Activated CD4-positive, alpha-beta T cell treated with anti-CD3 and anti-CD28 coated beads for 48 hours (primary cell): ENCODE measurements around the gene MDGA2.

ENCODE experiments used
- DNase-seq: peaks from one replicate; pipeline ENCODE4 v3.0.0-alpha.2; 2020

Gene MDGA2

DNA sequence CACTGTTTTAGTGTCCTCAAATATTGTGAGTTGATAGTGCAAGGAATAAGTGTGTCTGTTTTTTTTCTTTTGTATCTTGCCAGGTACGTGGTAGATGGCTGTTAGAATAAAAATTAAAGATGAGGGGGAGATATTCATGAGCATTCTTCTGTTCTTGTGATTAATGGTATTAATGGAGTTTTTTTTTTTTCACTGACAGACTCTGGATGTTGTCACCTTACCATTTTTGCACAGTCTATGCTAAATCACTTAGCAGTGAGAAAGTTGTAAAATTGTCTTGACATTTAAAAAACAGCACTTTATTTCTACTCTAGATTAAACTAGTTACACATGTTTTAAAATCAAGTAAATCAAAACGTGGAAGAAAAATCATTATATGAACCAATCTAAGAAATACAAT lies 204.3 kb downstream of the MDGA2 start:
- no peak for DNase-seq

DNA sequence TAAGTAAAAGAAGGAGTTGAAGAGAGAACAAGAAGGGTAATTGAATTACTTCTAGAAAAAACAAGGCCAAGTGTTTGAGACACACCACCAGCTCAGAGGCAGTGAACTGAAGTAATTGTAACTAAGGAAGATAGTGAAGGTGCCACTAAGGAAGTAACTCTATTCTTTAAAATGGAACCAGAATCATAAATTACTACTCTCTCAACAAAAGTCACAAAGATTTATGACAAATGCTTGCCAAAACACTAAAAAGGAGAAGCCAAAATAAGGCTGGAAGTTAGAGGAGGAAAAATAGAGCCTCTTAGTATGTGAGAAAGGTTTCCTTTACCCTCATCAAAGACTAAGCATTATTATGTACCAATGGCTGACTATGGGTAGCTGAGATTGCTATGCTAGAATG lies 208.5 kb downstream of the MDGA2 start:
- DNase-seq: no peak

DNA sequence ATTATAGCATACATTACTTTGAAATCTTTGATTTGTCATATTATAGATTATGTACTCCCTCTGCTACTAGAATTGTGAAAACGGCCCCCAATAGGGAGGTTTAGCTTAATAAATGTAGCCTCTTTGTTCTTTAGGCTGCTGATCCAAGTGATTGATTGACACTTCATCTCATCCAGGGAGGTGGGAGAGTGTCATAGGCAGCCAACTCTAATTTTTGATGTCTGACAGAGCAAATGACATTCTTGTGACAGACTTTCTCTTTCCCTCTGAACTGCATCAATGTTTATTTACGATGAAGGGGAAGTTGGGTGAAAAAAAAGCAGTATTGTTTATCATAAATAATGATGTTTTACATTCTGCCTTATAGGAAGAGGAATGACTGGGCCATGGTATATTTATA lies 221.4 kb downstream of the MDGA2 start:
- no peak for DNase-seq

DNA sequence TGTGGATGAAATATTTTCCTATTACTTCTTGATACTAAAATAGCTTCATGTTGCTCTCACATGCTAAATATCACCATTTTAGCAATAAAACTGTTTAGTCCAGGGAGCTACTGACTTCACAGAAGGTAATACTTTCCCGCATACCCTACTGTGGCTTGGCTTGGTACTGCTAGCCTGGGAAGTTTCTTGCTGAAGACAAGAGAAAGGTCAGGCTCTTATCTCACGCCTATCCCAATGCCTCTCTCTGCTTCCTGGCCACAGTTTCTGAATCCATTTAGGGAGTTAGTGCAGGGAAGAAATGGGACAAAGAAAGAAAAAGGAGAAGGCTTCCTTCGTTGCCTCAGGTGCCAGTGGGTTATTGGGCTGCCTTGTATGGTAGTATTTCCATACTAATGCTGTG lies 228.3 kb downstream of the MDGA2 start:
- no peak for DNase-seq

DNA sequence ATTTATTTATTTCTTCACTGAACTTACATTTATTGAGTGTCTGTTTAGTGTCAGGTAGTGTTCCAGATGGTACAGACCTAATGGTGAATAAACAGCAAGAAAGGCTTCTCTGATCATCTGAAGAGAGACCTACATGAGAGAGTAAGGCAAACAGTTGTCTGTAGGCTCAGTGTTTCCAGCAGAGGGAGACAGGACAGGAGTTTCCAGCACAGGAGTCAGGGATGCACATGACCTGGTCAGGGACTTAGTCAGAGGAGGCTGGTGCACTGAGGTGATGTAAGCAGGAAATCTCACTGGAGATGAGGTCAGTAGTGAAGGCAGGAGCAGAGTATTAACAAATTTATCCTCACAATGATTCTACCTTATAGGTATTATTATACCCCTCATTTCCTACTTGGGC lies 233.2 kb downstream of the MDGA2 start:
- DNase-seq: no peak

DNA sequence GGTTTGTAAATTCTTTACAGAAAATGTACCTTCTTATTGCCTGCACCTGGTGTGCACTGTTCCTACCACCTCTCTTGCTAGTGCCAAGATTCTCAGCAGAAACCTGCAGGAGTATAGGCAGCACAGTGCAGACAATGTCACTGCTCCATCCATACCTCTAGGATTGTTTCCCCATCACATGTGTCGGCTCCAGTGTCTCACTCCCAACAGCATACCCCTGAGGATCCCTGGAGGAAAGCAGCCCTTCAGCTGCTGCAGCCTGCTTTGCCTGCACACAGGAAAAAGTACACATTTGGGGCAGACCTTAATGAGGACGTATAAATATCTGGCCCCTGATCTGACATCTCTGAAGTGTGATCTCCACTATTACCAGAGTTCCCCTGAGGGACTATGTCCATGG lies 235.5 kb downstream of the MDGA2 start:
- DNase-seq: no peak

DNA sequence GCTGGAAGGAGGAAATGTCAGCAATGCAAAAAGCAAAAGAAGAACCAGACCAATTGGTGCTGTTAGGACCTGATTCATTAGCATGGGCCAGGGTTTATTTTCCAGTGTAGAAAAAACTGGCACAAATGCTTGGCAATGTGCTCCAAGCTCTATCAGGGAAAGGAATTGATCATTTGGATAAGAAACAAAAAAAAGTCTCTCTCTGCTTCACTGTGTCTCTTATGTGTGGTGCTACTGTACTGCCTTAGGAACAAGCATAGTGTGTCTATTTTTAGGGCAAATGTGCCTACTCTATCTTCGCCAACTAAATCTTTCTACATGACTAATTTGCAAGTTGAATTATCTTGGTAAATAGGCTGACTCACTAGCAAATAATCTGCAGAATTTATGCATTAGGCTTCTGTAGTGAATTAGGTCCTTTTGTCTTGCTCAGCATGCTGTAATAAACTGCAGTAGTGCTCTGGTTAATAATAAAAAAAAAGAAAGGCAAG lies 236.7 kb downstream of the MDGA2 start:
- no peak for DNase-seq

DNA sequence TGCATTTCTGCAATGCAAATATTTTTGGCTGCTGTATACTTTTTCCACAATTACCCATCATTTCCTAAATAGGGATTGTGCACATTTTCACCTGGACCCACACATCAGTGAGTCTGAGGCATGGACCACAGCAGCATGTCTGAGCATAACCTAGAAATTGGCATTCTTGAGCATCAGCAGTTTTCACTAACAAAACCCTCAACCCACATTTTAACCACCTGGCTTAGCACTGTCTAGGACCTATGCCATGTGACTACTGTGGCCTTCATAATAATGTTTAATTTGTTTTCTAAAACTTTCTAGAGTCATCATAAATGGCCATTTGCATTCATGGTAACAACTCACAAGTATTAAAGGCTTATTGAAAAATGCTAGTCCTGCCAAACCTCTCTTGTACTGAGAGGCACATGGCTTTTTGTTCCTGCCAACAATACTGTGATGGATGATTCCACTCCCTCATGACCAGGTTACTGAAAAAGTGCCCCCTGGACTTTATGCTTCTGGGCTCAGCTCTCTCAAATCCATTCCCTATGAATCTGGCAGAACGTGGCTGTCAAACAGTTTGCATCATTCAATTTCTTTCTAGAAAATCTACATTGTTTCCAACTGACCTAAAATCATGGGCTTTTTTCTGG lies 240.0 kb downstream of the MDGA2 start:
- no peak for DNase-seq

DNA sequence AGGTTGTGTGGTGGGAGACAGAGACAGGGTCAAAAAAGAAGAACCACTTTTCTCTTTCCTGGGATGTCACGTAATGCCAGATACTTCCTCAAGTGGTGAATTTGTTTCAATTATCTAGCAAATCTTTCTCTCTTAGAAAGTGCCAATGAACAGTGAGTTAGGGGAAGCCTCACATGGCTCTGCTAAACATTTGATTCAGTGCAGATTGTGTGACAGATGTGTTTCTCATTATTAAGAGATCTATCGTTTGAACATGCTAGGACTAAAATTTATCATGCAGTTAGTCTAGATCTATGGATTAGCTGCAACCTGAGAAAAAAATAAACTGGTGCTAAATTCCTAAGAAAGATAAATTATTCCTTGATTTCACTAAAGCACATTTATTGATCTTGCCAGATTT lies 247.8 kb downstream of the MDGA2 start:
- no peak for DNase-seq

DNA sequence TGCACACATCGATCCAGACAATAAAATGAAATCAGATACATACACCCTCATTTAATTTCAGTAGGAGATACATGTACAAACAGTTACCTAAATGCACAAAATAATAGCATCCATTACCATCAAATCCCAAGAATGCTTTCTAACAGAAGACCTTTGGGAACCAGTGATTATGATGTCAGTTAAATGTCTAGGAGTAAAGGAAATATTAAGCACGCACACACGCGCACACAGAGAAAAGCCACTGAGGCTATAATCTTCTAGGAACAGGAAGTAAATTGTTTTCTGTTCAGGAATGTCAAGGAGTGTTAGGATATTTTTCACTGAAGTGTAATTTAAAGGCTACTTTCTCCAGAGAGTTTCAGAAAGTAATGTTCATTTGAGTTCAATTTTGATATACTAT lies 250.1 kb downstream of the MDGA2 start:
- no peak for DNase-seq

DNA sequence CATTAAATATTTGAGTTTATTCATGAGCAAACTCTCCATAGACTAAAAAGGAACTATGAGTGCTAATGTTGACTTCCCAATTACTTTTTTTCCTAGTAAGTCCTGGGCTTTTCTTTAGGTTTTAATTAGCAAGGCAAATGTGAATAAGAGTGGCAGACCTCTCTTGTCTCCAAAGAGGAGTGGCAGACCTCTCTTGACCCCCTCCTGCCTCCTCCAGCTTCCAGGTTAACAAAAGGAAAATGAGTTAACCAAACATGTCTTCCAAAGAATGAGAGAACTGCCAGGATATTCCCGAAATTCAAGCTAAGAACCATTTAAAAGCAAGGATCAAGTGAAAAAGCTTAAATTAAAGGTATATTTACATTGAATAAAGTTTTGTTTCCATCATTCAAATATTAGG lies 253.2 kb downstream of the MDGA2 start:
- no peak for DNase-seq

DNA sequence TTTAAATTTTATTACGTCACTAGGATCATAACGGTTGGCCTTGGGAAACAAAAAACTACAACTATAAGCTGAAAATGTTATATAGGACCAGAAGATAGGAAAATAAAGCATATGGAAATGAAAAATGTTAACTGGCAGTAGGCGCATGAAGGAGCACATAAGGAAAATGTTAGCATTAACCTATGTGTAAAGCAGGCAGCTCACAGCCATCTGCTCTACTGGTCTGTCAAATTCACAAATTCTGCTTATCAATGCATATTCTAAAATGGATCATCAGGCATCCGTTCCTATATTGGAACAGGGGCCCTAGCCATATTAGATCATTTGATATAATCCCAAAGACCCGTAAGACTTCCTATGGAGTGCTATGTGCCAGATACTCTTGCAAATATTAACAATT lies 263.9 kb downstream of the MDGA2 start:
- DNase-seq: no peak

DNA sequence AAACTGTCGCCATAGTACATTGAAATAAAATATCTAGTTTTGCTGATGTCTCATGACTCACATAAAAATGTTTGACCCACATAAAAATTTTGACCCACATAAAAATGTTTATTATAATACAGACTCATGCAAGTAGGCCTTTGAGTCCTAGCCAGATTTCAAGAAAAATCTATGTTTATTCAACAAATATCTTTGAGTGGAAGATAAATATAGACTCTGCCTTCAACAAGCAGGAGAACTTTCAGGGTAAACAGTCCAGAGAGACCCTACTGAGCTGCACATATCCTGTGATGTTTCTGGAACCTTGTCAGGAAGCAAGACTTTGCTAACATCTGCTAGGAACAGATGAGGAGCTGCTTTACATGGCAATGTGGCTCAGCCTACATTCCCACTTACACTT lies 283.1 kb downstream of the MDGA2 start:
- DNase-seq: no peak

DNA sequence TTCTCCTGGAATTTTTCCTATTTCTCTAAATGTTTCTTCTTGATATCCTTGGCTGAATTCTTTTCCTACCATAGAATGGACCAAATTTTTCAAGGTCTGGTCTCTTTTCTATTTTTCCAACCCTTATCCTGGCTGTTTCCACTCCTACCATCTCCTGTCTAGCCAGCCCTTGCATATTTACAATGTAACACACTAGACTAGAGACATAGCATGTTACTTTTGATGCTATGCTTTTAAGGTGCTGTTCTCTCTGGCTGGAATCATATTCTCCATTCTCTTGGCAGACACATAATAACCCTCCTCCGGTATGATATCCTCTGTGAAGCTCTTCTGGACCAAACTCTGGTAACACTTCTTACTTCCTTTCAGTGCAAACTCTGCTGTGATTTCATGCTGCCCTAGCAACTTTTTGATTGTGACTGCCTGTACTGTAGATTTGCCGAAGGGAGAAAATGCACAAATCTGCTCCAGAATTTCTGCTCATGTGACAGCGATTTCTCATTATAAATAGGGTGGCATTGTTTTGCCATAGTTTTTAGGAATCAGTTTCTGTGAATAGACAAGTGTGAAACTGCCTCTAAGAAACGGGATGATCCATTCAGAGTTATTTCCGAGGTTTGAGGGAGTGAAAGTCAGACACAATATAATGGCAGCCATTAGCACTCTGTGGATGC lies 284.4 kb downstream of the MDGA2 start:
- no peak for DNase-seq

DNA sequence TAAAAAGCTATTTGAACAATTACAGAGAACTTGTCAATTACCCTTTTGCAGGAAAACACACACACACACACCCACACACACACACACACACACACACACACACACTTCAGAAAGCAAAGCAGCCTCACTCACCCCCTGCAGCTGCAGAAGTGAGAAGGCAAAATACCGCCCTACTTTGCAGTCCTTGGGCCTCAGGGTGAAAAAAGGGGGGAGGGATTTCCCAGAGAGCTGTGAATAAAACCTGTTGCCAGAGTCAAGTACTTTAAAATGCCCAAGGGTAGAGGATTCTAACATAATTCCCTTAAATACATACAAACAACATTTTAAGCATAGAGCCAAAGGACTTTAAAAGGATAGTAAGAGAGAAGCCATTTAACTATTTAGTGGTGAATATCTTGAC lies 285.9 kb downstream of the MDGA2 start:
- no peak for DNase-seq

DNA sequence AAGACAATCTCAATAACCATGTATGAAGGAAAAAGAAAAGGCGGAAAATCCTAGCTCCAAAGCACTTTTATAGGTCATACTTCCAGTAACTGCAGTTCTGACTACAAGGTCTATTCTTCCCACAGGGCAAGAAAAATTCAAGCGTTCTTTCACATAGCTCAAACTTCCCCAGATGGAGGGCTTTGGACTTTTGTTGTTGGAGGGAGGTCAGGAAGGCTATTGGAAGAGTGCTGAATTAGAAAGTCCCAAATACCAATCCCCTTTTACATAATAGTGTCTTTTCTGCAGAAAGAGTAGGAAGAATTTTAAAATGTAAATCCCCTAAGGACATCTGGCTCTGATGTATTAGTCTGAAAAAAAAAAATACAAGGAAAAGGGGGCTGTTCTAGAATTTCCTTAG lies 309.4 kb downstream of the MDGA2 start:
- no peak for DNase-seq

DNA sequence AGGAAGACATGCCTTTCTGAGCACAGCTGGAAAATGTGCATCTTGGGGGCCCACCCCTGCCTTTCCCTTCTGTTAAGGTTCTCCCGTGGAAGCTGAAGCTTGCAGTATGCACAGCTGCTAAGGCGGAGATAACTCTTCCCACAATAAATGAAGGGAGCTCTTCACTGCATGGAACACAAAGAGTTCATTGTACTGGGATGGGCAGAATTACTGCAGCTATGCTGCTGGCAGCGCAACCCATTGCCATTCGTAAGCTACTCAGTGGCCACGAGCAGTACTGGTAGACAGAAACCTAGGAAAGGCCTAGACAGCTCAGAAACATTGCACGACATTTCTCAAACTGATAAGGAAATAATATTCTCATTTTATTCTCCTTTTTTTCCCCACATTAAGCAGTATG lies 310.2 kb downstream of the MDGA2 start:
- no peak for DNase-seq

DNA sequence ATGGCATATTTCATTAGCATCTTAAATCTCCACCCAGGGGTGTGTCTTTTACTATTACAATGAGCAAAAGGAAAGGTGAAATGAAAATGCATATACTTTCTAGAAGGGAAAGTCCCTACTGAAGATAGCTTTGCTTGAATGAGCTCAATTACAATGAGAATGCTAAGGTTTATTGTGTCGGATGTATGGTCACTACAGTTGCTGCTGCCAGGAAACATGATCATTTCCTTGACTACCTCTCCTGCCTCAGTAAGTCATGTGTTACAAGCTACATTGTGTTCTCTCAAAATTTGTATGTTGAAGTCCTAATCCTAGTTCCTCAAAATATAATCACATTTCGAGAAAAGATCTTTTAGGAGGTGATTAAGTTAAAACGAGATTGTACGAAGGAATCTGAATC lies 322.2 kb downstream of the MDGA2 start:
- DNase-seq: no peak

DNA sequence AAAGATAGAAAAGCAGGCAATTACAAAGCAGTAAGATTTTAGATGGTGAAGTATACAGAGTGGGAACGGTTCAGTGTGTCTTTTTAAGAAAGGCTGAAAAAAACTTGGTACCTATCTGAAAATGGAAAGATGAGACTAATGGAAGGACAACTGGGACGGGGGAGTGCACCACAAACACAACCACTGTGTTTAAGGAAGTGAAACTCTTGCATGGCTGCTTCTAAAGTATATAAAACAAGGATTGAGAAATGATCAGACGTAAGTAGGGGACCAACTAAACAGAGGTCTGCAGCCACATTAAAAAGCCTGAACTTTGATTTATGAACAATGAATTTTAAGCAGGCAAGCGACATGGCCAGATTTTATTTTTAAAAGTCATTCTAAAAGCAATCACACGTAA lies 328.6 kb downstream of the MDGA2 start:
- DNase-seq: no peak

DNA sequence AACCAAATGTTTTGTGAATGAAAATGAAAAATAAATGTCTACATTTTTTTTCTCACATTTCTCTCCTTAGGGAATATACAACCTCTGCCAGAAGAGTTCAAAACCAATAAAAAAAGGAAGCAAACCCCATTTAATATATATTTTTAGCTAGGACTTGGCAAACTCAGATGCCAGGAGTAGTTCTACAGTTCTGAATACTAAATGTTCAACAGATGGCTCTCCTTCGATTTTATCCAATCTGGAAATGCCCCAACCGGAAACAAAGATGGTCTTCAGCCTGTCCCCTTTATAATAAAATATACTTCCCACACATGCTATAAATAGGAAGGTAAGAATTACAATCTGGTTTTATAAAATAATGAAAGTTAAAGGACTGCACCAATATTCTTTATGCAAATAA lies 330.4 kb downstream of the MDGA2 start:
- no peak for DNase-seq

DNA sequence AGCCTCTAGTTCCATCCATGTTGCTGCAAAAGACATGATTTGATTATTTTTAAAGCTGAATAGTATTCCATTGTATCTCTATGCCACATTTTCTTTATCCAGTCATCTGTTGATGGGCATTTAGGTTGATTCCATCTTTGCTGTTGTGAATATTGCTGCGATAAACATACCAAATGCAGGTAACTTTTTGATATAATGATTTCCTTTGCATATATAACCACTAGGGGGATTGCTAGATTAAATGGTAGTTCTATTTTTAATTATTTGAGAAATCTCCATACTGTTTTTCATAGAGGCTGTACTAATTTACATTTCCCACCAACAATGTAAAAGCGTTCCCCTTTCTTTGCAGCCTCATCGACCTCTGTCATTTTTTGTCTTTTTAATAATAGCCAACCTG lies 342.5 kb downstream of the MDGA2 start:
- DNase-seq: no peak

DNA sequence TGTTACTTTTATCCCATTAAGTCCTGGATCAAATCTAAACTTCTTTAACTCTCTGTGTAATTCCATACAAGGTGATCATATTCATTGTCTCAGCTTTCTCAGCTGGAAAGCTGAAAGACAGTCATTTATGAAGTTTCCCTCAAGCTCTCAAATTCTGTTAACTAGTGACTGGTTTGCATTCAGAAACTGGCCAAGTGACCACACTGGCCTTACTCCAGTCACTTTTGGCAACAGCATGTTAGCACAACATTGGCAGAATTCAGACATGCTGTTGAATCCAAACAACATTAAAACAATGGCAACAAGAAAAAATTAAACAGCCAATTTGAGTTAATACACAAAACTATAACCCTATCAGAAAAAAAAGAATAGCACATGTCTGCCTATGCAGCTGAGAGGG lies 343.3 kb downstream of the MDGA2 start:
- no peak for DNase-seq

DNA sequence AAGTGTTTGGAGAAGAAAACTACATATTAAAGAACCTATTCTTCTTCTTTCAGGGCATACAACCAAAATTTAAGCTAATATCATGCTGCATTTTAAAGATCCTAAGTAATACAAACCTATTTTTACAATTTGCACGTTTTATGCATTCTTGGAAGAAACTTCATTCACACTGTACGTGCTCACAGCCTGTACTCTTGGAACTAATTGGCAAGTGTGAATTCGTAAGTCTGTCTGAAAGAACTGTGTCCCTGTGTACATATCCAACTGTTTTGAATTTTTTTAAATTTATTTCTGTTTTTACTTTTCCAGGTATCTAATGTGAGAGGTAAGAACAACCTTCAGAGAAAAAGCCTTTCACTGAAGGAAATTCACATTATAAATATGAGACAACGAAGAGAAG lies 347.0 kb downstream of the MDGA2 start:
- no peak for DNase-seq

DNA sequence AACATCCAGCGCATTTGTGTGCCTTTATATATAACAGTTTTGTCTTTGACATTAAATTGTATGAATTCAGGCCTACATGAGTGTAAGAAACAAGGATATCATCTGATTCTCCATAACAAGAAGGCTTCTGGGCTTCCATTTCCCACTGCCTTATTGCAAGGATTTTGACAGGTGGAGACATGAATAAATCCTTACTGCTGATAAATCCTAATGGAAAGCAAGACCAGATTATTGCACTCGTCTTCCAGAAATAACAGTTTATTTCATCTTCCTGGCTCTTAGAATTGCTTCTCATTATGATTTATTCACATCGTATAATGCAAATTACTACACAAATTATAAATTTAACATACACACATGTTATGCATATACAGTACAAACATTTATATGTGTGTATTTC lies 348.1 kb downstream of the MDGA2 start:
- DNase-seq: no peak

DNA sequence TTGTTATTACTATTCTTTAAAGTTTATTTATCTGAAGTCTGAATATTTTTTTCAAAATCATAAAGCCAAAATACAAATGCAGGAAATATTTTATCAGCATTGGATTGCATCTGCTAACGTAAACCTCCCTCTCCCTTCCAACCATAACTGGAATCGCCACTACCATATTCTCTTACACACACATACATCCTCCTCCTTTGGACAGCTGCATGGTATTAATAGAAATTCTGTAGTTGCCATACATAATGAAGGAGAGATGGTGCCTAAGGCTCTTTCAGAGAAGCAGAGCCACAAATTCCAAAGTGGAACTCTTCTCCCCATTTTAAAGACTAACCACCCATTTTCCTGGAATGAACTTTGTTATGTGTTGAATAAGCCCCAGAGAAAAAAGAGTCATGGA lies 352.7 kb downstream of the MDGA2 start:
- DNase-seq: no peak
